Mesodermal cell (in vitro differentiated cells): ENCODE measurements around the gene ESYT3.
"Not testable (repeated sequence)": the region's sequence is repeated elsewhere in the genome, so short reads cannot be mapped to it uniquely, and the experiment has no call there.

ENCODE experiments used
- H3K27ac ChIP-seq: 2 replicates; pipeline ENCODE4 v1.7.0; 2013; ENCODE audit warnings: mild to moderate bottlenecking, low read depth, low read length, moderate library complexity; ENCODE audit not compliant: severe bottlenecking
- H3K36me3 ChIP-seq: 2 replicates; pipeline ENCODE4 v1.7.1; 2013; ENCODE audit warnings: mild to moderate bottlenecking, low read length, moderate library complexity; ENCODE audit not compliant: control insufficient read depth, insufficient read depth
- H3K4me1 ChIP-seq: one replicate; pipeline ENCODE4 v1.7.1; 2013; ENCODE audit warnings: mild to moderate bottlenecking, low read length; ENCODE audit not compliant: insufficient read depth, control insufficient read depth, poor library complexity, severe bottlenecking
- H3K4me3 ChIP-seq: 2 replicates; pipeline ENCODE4 v1.7.0; 2013; ENCODE audit warnings: low read length, control low read depth, mild to moderate bottlenecking; ENCODE audit not compliant: insufficient read depth, poor library complexity, severe bottlenecking; ENCODE audit errors: extremely low read depth
- H3K9me3 ChIP-seq: 2 replicates; pipeline ENCODE4 v1.7.1; 2013; ENCODE audit warnings: mild to moderate bottlenecking, low read length, moderate library complexity; ENCODE audit not compliant: control insufficient read depth
- WGBS, 2 experiments: methylation state at CpG; one replicate each; pipeline ENCODE4 v1.1.5; 2013; ENCODE audit warnings: missing lambda C conversion rate in 2 of 2; ENCODE audit not compliant: insufficient coverage in 2 of 2; 5-methylcytosine and 5-hydroxymethylcytosine counted together

Gene ESYT3

DNA sequence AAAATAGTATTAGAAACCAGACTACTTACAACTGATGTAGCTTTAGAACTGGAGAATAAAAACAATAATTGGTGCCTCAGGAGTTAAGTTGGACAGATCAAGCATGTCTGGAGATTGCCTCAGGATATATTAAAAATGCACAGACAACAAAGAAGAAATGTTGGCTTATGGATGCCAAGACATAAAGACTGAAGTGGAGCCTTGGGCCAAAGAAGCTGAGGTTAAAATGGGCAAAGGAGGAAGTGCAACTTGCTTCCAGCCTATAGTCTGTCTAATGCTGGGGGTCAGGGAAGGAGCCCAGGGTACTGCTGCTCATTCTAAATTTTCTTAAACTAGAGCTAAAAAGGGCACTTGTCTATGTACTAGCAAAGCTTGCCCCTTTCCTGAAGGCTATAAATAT, 77.5 kb downstream of the ESYT3 start:
- H3K27ac ChIP-seq: no peak overlapping the region
- H3K4me3 ChIP-seq: no peak overlapping the region
- no peaks in the 10 kb centered on the region for H3K9me3 ChIP-seq
- no peaks in the 10 kb centered on the region for H3K36me3 ChIP-seq
- no peaks in the 10 kb centered on the region for H3K4me1 ChIP-seq

DNA sequence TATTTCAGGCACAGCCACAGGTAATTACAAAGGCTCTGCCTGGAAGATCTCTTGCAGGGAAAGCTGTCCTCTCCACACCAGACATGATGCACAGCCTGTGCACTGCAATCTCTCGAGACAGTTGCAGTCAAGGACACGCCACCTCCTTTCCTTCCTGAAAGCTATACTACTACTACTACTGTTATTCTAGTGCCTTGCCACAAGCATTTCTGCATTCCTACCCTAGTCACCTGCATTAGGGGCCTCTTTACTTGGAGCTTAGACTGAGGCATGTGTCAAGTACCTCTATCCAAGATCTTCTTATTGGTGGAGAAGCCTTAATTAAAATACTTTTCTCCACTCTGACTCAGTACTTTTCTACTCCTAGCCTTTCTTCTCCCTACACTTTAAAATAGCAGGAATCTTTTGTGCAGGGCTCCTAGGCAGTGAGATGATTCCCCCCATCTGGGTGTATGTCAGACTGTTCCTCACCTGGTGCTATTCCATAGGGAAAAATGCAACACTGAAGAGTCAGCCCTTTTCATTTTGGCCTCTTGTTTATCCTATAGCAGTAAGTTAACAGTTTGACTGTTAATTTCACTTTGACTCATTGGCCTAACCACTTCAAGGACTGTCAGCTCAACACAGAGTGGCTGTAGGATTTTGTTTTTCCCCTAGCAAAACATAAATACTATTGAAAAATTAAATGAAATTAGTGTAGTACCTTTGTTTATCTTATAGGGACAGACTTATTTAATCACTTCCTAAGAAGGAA, 78.9 kb downstream of the ESYT3 start:
- H3K36me3 ChIP-seq: peaks cover 3% of the 10 kb centered on the region
- no peaks in the 10 kb centered on the region for H3K4me1 ChIP-seq
- H3K9me3 ChIP-seq: no peaks in the 10 kb centered on the region
- 89 to 100% methylated on average over 2 of the region's 2 CpGs for WGBS, 2 experiments
- no peak overlapping the region for H3K4me3 ChIP-seq
- no peak overlapping the region for H3K27ac ChIP-seq

DNA sequence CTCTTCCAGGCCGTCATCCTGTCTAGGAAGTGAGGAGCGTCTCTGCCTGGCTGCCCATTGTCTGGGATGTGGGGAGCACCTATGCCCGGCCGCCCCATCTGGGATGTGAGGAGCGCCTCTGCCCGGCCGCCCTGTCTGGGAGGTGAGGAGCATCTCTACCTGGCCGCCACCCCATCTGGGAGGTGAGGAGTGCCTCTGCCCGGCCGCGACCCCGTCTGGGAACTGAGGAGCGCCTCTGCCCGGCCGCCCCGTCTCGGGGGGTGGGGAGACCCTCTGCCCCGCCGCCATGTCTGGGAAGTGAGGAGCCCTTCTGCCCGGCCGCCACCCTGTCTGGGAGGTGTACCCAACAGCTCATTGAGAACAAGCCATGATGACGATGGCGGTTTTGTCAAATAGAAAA, 87.0 kb downstream of the ESYT3 start:
- H3K36me3 ChIP-seq, H3K4me3 ChIP-seq, H3K27ac ChIP-seq, H3K9me3 ChIP-seq, H3K4me1 ChIP-seq: not testable (repeated sequence)
- WGBS, 2 experiments: 89 to 97% methylated on average over 13 to 17 of the region's 23 CpGs
